Measurements from ENCODE around the gene CCIN.

- TF ChIP-seq JUN (CRISPR knock-in tag; IDR thresholded peaks at IDR 0.05) (no peak), DNMT3B (CRISPR knock-in tag; conservative IDR thresholded peaks at IDR 0.05) (no peak), TOPORS (CRISPR knock-in tag; IDR thresholded peaks at IDR 0.05) (no peak), BCL6 (CRISPR knock-in tag; IDR thresholded peaks at IDR 0.05) (no peak), CTCF (CRISPR knock-in tag; IDR thresholded peaks at IDR 0.05) (no peak), HOXD1 (CRISPR knock-in tag; IDR thresholded peaks at IDR 0.05) (no peak), ZNF788 (CRISPR knock-in tag; IDR thresholded peaks at IDR 0.05; ENCODE audit: borderline replicate concordance) (no peak)
- TF ChIP-seq, protein P1, sequence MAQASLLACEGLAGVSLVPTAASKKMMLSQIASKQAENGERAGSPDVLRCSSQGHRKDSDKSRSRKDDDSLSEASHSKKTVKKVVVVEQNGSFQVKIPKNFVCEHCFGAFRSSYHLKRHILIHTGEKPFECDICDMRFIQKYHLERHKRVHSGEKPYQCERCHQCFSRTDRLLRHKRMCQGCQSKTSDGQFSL (CRISPR knock-in tag; IDR thresholded peaks at IDR 0.05) = no peak
Measured at GRCh38 chr9:36132086-36132485, 37.1 kb upstream of the CCIN start.

Data from HepG2 (cell line).